ENCODE measurements around the gene PSPH.
A peak's percentile ranks its signal among the peaks of the same experiment; 100 is the strongest.
"Not testable (repeated sequence)": the region's sequence is repeated elsewhere in the genome, so short reads cannot be mapped to it uniquely, and the experiment has no call there.

PSPH gene

DNA sequence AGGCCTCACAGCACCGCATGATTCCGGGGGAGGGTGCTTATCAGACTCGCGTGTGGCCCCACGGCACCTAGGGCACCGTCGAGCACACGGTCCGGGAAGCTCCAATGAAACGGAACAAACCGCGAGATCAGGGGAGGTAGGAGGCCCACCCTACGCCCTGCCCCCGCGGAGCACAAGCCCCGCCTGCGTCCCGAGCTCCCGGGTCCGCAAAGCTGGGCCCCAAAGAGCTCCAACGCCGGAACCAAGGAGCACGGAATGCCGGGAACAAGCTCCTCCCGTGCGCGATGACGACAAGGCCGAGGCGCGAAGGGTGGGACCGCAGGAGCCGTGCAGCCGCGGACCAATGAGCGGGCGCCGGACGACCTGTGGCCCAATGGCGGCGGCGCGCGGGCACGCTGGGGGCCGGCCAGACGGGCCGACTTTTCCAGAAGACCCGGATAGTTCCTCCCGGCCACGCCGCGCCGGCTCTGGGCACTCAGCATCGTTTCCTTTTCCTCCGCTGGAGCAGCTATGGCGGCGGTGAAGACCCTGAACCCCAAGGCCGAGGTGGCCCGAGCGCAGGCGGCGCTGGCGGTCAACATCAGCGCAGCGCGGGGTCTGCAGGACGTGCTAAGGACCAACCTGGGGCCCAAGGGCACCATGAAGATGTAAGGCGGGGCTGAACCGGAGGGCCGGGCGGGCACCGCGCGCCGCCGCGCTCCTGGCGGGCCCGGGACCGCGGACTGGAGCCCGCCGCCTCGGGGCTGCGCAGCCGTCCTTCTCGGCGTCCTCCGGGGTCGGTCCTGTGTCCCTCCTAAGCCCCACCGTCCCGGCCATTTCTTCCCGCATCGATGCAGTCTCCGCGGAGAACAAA lies at the start of gene PSPH, which contains the start of gene CCT6A:
Gene PSPH, minus strand, starts transcription at position 106 of the 853 bp plus-strand sequence. CDS start 30,232 bp downstream, outside the sequence.
Gene CCT6A, plus strand, starts transcription at position 427 of the 853 bp plus-strand sequence. Its CDS starts 84 bp downstream, at position 511.
- DNase-seq (ENCODE audit: low read depth, low spot score) = peak; percentile 99

DNA sequence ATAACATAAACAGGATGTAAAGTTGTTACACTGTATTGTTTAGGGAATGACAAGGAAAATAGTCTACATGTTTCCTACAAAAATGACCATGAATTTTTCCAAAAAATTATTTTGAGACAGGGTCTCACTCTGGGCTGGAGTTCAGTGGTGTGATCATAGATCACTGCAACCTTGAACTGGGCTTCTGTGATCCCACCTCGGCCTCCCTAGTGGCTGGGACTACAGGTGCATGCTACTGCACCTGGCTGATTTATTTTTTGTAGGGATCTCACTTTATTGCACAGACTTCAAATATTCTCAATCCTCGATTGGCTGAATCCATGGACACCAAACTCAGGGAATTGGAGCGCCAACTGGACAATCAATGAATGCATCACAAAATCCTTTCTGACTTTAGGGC lies 48.4 kb upstream of the PSPH start:
- no peak for DNase-seq (ENCODE audit: low read depth, low spot score)

DNA sequence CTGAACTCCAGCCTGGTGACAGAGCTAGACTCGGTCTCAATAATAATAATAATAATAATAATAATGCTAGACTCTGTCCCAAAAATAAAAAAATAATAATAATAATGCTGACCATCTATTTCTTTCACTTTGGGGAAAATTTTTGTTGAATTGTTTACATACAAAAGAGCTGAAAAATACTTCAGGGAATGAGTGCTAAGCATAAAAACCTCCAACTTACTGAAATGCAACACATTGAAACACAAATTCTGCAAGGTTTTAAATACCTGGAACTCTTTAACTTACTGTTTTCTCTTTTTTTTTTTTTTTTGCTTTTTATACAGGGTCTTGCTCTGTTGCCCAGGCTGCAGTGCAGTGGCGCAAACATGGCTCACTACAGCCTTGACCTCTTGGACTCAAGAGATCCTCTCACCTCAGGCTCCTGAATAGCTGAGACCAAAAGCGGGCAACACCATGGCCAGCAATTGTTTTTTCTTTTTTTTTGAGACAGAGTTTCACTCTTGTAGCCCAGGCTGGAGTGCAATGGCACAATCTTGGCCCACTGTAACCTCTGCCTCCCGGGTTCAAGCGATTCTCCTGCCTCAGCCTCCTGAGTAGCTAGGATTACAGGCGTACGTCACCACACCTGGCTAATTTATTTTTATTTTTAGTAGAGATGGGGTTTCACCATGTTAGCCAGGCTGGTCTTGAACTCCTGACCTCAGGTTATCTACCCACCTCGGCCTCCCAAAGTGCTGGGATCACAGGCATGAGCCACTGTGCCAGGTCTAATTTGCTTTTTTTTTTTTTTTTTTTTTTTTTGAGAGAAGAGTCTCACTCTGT lies 47.2 kb upstream of the PSPH start:
- not testable (repeated sequence) for DNase-seq (ENCODE audit: low read depth, low spot score)

DNA sequence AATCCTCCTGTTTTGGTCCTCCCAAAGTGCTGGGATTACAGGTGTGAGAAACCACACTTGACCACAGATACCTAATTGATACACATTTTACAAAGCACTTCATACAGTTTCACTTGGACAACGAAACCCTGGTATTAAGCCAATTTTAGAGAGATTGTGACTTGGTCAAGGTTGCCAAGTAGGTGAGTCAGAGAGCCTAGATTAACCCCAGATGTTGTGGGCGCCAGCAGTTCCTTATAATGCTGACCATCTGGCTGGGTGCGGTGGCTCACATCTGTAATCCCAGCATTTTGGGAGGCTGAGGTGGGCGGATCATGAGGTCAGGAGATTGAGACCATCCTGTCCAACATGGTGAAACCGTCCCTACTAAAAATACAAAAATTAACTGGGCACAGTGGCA lies 46.5 kb upstream of the PSPH start:
- no peak for DNase-seq (ENCODE audit: low read depth, low spot score)

DNA sequence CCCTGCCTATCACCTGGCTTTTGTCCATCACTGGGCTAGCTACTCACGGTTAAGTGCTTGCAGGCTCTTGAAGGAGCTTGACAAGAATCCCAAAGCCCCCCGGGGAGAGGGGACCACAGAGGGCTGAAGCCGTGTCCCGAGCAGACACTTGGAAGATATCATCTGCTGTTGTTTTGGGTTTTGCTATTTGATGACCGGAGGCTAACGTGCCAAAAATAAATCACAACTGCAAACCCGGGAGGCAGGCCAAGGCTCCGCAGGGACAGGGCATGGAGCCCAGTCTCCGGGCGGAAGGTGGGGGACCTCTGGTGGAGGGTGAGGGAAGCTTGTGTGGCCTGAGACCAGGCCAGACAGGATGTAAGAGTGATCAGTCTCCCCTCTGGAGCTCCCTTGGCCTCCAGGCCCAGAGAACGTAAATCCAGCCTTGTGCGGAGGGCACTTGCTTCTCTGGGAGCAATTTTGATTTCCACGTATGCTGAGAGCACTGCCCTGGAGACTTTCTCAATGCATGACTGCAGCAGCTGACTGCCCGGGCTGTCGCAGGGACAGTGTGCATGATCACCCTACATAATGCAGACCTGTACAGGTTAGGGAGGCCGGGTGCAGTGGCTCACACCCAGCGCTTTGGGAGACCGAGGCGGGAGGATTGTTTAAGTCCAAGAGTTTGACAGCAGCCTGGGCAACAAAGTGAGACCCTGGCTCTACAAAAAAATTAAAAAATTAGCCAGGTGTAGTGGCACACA lies 41.7 kb upstream of the PSPH start, which contains the start of gene PHKG1:
Gene PHKG1, minus strand, starts transcription at position 164 of the 743 bp plus-strand sequence. CDS start 4,011 bp downstream, outside the sequence.
- DNase-seq (ENCODE audit: low read depth, low spot score) = peak; percentile 68

DNA sequence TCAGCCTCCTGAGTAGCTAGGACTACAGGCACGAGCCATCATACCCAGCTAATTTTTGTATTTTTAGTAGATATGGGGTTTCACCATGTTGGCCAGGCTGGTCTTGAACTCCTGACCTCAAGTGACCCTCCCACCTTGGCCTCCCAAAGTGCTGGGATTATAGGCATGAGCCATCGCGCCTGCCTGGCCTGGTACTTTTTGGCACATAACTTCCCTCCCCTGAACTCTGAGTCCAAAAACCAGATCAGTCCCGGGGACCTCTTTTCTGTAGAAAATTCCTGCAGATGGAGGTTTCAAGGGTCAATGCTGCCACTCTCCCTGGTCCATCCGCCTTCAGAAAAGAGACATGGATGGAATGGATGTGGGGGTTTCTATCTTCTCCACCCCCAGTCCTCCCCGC lies 41.1 kb upstream of the PSPH start:
- not testable (repeated sequence) for DNase-seq (ENCODE audit: low read depth, low spot score)

DNA sequence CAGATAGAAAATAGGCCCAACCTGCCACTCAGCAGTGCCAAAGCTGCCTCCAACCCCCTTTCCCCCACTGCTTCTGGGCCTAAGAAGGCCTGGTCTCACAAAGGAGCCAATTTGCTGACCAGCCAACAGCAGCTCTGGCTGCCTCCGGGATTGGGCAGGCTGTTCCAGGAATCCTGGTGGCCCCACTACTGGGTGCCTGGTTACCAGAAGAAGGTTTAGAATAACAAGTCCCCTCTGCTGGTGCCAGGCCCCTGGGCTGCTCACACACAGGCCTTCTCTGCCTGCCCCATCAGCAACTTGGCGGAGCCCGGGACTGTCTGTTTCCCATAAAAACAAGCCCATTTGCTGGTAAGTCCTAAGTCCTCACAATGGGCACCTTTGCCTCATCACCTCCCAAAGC lies 40.3 kb upstream of the PSPH start:
- no peak for DNase-seq (ENCODE audit: low read depth, low spot score)

DNA sequence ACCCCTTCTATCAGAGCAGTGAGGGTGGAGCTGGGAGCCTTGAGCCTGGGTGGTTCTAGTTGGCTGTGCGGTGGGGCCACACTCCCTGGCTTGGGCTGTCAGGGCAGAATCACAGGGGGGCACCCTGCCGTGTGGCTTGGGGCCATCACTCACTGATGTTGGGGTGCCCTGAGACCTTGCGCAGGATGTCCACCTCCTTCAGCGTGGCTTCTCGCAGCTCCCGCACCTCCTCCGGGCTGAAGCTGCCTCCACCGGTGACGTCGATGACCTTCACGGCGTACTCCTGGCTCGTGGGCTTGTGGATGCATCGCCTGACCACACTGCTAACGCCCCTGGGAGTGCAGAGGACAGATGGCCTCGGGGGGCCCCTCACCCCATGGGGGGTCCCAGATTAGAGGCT lies 36.2 kb upstream of the PSPH start:
- no peak for DNase-seq (ENCODE audit: low read depth, low spot score)

DNA sequence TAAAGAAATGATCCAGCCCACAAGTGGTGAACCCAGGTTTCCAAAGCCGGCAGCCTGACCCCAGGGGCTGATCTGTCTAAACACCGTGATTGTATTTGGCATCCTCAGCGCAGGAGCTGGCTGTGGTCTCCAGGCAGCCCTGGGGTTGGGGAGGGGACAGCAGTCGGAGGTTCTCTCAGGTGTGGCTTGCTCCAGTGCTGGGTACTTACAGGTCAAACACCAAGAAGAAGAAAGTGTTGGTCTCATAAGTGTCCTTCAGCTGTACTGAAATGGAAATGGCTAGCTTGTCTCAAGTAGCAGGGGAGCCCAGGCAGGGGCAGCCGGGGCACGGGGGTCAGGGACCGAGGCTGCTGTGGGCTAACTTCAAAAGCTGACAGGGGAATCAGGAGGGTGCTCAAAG lies 35.5 kb upstream of the PSPH start:
- no peak for DNase-seq (ENCODE audit: low read depth, low spot score)

DNA sequence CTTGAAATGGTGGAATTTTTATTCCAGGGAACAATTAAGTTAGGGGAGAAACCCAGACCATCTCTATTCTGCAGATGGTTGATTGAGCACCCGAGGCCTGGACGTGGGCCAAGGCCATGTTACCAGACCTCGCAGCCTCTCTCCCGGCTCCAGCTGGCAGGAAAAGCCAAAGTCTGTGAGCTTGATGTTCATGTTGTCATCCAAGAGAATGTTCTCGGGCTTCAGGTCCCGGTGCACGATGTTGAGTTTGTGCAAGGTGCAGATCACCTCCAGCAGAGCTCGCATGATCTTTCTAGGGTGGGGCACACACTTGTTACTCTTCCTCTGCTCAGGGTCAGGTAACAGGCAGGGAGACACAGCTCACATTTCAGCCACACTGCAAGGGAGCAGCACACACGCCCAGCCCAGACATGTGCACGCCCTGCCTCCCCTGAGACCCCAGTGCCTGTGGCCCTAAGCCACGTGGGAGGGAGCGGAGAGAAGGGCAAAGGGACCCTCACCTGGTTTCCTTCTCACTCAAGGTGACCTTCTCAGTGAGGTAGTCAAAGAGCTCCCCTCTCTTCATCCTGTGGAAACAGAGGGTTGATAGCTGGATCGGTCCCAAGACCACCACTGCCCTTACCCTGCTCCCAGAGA lies 32.0 kb upstream of the PSPH start:
- no peak for DNase-seq (ENCODE audit: low read depth, low spot score)

DNA sequence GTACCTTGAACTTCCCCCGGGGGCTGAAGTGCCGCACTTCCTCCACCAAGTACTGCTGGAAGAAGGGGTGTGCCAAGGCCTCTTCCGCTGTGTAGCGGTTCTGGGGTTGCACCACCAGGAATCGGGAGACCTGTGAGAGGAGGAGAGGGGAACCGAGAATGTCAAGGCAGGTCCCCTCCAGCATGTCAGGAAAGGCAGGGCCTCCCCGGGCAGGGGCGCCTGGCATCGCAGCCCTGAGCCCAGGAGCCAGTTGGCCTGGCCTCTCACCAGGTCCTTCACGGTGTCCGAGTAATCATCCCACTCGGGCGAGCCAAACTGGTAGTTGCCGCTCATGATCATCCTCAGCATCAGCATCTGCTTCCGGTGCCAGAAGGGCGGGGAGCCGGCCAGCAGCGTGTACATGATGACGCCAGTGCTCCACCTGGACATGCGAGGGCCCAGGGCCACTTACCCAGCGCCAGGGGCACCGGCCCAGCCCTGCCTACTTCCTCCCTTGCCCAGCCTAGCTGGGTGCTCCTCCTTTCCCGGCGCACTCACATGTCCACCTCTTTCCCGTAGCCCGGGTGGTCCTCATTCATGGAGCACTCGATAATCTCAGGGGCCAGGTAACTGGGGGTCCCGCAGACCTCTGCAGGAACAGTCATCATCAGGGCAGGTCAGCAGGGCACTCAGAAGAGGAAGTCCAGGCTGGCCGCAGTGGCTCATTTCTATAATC lies 30.5 kb upstream of the PSPH start:
- no peak for DNase-seq (ENCODE audit: low read depth, low spot score)

DNA sequence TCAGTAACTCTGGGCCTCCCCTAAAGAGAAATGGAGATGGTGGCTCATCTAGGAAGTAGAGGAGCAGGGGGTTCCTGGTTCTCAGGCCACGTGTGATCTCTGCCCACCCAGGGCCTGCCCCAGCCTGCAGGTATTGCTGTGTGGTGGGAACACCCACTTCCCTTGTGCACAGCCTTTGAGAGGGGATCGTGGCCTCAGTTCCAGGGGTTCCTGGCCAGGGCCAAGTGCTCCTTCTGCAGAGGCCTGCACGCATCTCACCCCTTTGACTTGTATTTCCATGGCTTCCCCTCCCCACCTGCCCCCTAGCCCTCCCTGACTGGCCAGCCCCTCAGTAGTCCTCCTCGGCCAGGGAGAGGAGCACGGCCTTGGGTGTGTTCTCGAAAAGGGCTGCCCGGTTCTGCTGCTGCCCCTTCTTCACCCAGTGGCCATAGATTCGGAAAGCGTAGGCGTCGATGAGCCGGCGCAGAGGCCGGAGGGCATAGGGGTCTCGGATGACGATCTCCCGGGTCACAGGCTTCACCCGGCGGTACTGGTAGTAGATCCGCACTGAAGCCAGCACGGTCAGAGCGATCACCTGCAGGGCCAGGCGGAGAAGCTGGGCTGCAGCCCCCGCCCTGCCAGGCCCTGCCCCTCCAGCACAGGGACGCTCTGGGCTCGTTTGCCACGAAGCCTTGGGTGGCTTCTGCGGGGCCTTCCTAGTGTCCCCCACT lies 29.6 kb upstream of the PSPH start:
- DNase-seq (ENCODE audit: low read depth, low spot score) = not testable (repeated sequence)

DNA sequence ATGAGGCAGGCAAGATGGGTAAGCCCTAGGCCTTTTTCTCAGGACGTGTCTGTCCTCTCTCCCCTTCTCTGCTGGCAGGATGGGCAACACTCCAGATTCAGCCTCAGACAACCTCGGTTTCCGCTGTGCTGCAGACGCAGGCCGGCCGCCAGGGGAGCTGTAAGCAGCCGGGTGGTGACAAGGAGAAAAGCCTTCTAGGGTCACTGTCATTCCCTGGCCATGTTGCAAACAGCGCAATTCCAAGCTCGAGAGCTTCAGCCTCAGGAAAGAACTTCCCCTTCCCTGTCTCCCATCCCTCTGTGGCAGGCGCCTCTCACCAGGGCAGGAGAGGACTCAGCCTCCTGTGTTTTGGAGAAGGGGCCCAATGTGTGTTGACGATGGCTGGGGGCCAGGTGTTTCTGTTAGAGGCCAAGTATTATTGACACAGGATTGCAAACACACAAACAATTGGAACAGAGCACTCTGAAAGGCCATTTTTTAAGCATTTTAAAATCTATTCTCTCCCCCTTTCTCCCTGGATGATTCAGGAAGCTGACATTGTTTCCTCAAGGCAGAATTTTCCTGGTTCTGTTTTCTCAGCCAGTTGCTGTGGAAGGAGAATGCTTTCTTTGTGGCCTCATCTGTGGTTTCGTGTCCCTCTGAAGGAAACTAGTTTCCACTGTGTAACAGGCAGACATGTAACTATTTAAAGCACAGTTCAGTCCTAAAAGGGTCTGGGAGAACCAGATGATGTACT lies 28.4 kb upstream of the PSPH start:
- DNase-seq (ENCODE audit: low read depth, low spot score) = peak; percentile 55

DNA sequence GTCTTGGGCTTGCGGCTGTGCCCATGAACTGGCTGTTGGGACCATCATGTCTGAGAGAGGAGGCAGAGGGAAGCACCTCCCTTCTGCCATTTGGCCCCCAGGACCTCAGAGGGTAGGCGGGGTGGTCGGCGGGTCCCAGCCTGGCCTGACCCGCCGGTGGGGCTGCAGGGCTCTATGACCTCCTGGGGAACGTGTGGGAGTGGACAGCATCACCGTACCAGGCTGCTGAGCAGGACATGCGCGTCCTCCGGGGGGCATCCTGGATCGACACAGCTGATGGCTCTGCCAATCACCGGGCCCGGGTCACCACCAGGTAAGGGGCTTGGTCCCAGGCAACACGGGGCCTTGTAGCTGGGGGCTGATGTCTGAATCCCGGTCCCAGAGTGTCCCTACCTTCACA lies 27.0 kb upstream of the PSPH start:
- no peak for DNase-seq (ENCODE audit: low read depth, low spot score)

DNA sequence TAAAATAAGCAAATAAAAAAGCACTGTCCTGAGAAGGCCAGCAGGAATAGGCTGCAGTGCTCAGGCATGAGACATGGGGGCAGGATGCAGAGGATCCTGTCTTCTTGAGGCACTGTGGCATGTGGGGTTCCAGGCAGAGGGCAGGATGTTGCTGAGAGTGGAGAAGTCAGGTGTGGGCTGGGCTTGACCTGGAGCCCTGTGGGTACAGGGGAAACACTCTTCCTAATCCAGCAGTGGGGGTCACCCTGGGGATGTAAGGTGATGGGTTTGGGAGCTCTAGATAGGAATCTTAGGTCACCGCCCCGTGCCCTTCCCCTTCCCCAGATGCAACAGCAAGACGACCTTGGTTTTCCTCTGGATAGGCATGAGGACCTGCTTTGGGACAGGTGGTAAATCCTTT lies 26.4 kb upstream of the PSPH start:
- no peak for DNase-seq (ENCODE audit: low read depth, low spot score)

DNA sequence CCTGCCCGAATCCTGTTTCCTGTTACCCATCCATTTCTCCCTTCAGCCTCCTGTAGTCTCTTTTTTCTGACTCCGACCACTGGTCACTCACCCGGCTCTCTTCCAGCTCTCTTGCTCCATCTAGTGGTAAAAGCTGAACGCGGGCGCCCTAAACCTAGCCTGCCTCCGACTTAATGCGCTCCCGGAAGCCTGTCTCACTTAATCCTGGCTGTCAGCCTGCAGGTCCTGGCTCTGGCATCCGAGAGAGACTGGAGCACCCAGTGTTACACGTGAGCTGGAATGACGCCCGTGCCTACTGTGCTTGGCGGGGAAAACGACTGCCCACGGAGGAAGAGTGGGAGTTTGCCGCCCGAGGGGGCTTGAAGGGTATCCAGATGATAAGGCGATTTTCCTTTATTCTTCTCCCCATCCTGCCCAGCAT lies 23.1 kb upstream of the PSPH start:
- DNase-seq (ENCODE audit: low read depth, low spot score) = peak; percentile 97

DNA sequence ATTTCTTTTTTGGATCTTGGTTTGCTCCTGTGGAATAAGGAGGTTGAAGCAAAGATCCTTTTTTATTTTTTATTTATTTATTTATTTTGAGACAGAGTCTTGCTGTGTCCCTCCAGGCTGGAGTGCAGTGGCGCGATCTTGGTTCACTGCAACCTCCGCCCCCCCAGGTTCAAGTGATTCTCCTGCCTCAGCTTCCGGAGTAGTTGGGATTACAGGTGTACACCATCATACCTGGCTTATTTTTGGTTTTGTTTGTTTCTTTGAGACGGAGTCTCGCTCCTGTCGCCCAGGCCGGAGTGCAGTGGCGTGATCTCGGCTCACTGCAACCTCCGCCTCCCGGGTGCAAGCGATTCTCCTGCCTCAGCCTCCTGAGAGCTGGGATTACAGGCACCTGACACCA lies 15.1 kb upstream of the PSPH start:
- not testable (repeated sequence) for DNase-seq (ENCODE audit: low read depth, low spot score)

DNA sequence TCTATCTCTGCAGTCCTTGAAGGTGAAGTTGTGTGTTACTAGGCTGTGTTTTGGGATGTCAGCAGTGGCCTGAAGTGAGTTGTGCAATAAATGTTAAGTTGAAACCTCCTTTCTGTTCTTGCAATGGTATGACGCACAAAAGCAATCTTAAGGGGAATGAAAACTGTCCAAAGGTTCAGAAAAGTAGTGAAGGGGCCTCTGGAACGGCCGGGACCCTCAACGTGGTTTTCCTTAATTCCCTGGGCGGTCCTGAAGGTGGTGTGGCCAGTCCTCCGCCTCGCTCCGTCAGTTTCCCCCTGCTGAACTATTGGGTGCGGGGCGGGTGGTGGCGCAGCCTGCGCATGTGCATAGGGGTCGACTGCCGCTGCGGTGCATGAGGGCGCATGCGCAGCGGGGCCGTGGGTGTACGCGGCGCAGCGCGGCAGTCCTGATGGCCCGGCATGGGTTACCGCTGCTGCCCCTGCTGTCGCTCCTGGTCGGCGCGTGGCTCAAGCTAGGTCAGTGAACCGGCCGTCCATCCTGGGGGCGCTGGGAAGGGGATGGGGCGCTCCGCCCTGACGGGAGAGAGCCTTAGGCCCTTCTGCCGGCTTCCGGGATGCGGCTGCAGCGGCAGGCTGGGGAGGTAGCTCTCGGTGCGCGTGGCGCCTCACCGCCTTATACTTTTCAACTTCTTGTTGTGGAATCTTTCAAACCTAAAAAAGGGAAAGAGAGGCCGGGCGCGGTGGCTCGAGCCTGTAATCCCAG lies 12.8 kb upstream of the PSPH start, which contains the start of gene SUMF2:
Gene SUMF2, plus strand, starts transcription at position 405 of the 744 bp plus-strand sequence. Its CDS starts 26 bp downstream, at position 431.
- DNase-seq (ENCODE audit: low read depth, low spot score) = peak; percentile 96
